Measurements from ENCODE around the gene PPA1.
"Not testable (repeated sequence)": the region's sequence is repeated elsewhere in the genome, so short reads cannot be mapped to it uniquely, and the experiment has no call there.

Gene PPA1

GRCh38 chr10:70233109-70233938, at the start of gene PPA1:
Gene PPA1 (minus strand): TSS chr10:70233429. CDS start chr10:70233327, 102 bp downstream.
- DNase-seq (ENCODE audit: low read depth in 2 of 3, low spot score in 2 of 3), result peak; percentile 95 to 100 (median 96)

- no peak for DNase-seq (ENCODE audit: low read depth in 2 of 3, low spot score in 2 of 3)
Measured at GRCh38 chr10:70281609-70282008, 48.4 kb upstream of the PPA1 start.

GRCh38 chr10:70280099-70280498, 46.9 kb upstream of the PPA1 start:
- no peak for DNase-seq (ENCODE audit: low read depth in 2 of 3, low spot score in 2 of 3)

- DNase-seq (ENCODE audit: low read depth in 2 of 3, low spot score in 2 of 3), result no peak
Measured at GRCh38 chr10:70277396-70278030, 44.3 kb upstream of the PPA1 start.

- DNase-seq (ENCODE audit: low read depth in 2 of 3, low spot score in 2 of 3), result no peak
Measured at GRCh38 chr10:70274643-70275042, 41.4 kb upstream of the PPA1 start.

GRCh38 chr10:70272925-70273316, 39.7 kb upstream of the PPA1 start:
- no peak for DNase-seq (ENCODE audit: low read depth in 2 of 3, low spot score in 2 of 3)

- DNase-seq (ENCODE audit: low read depth in 2 of 3, low spot score in 2 of 3), result no peak
Measured at GRCh38 chr10:70271996-70272924, 39.0 kb upstream of the PPA1 start.

- no peak for DNase-seq (ENCODE audit: low read depth in 2 of 3, low spot score in 2 of 3)
Measured at GRCh38 chr10:70270952-70271351, 37.7 kb upstream of the PPA1 start.

- no peak for DNase-seq (ENCODE audit: low read depth in 2 of 3, low spot score in 2 of 3)
Measured at GRCh38 chr10:70269741-70270140, 36.5 kb upstream of the PPA1 start.

- no peak for DNase-seq (ENCODE audit: low read depth in 2 of 3, low spot score in 2 of 3)
Measured at GRCh38 chr10:70268376-70268775, 35.1 kb upstream of the PPA1 start.

GRCh38 chr10:70267161-70267933, 34.1 kb upstream of the PPA1 start:
- DNase-seq (ENCODE audit: low read depth in 2 of 3, low spot score in 2 of 3), result no peak

GRCh38 chr10:70266701-70267100, 33.5 kb upstream of the PPA1 start:
- DNase-seq (ENCODE audit: low read depth in 2 of 3, low spot score in 2 of 3), result no peak

- no peak for DNase-seq (ENCODE audit: low read depth in 2 of 3, low spot score in 2 of 3)
Measured at GRCh38 chr10:70266056-70266455, 32.8 kb upstream of the PPA1 start.

- no peak for DNase-seq (ENCODE audit: low read depth in 2 of 3, low spot score in 2 of 3)
Measured at GRCh38 chr10:70265032-70265689, 31.9 kb upstream of the PPA1 start.

- DNase-seq (ENCODE audit: low read depth in 2 of 3, low spot score in 2 of 3), result no peak
Measured at GRCh38 chr10:70260734-70261133, 27.5 kb upstream of the PPA1 start.

- DNase-seq (ENCODE audit: low read depth in 2 of 3, low spot score in 2 of 3), result no peak
Measured at GRCh38 chr10:70260259-70260658, 27.0 kb upstream of the PPA1 start.

GRCh38 chr10:70258216-70258615, 25.0 kb upstream of the PPA1 start:
- no peak for DNase-seq (ENCODE audit: low read depth in 2 of 3, low spot score in 2 of 3)

- DNase-seq (ENCODE audit: low read depth in 2 of 3, low spot score in 2 of 3), result not testable (repeated sequence)
Measured at GRCh38 chr10:70257816-70258215, 24.6 kb upstream of the PPA1 start.

GRCh38 chr10:70256463-70256862, 23.2 kb upstream of the PPA1 start:
- DNase-seq (ENCODE audit: low read depth in 2 of 3, low spot score in 2 of 3), result no peak

Data from activated CD8-positive, alpha-beta memory T cell treated with anti-CD3 and anti-CD28 coated beads for 48 hours (primary cell).